HG03520 (cell line): Measurements from ENCODE around the gene ADAMTSL2.

ENCODE experiments used
- ATAC-seq: cut with Tn5 transposase; IDR thresholded peaks from one replicate; pipeline ENCODE4 v1.9.1; 2021; ENCODE audit warnings: mild to moderate bottlenecking, moderate library complexity; ENCODE audit not compliant: unreplicated experiment

The ADAMTSL2 gene

DNA sequence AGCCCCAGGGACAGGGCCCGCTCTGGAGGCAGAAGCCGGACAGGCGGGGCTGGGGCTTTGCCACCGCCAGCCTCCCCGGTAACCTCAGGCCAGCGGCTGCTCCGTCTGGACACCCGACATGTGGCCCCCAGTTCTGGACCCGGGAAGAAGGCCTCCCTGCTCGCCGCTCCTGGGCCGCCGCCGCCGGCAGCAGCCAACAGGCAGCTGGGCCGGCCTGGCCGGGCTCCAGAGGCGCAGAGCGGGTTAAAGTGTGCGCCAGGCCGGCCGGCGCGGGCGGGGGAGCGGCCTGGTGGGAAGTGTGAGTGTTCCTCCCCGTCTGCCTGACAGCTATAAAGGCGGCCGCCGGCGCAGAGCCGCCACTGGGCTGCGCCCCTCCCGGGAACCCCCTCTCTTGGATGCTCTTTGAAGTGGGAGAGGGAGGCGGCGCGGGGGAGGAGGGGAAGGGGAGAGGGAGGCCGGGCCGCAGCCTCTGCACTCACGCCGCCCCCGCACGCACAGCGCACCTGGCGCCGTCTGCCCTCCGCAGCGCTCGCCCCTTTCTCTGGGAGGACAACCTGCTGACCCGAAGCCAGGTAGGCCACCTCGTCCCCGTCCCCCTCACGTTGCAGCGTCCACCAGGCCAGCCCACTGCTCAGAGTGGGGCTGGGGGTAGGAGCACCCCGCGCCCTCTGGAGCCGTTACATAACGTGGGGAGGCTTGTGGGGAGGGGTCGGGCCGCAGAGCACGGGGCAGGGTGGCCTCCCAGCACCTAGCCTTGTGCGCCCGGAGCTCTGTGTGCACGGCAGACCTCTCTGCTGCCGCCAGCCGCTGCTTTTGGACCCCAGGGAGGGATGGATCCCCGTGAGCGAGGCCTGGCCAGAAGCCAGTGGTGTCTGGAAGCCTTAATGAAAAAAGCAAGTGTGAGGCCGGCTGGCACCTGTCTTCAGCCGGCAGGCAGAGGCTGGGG is at the start of gene ADAMTSL2:
ADAMTSL2 (plus strand) TSS at position 359 of the 946 bp plus-strand sequence. CDS start 2,009 bp downstream, outside the sequence.
- ATAC-seq: no peak

GRCh38 chr9:133485531-133486260 is 48.8 kb upstream of the ADAMTSL2 start:
- ATAC-seq: no peak

GRCh38 chr9:133487331-133487725 is 47.2 kb upstream of the ADAMTSL2 start:
- ATAC-seq: no peak

- no peak for ATAC-seq
These were observed 45.7 kb upstream of the ADAMTSL2 start for GRCh38 chr9:133488686-133489252.

DNA sequence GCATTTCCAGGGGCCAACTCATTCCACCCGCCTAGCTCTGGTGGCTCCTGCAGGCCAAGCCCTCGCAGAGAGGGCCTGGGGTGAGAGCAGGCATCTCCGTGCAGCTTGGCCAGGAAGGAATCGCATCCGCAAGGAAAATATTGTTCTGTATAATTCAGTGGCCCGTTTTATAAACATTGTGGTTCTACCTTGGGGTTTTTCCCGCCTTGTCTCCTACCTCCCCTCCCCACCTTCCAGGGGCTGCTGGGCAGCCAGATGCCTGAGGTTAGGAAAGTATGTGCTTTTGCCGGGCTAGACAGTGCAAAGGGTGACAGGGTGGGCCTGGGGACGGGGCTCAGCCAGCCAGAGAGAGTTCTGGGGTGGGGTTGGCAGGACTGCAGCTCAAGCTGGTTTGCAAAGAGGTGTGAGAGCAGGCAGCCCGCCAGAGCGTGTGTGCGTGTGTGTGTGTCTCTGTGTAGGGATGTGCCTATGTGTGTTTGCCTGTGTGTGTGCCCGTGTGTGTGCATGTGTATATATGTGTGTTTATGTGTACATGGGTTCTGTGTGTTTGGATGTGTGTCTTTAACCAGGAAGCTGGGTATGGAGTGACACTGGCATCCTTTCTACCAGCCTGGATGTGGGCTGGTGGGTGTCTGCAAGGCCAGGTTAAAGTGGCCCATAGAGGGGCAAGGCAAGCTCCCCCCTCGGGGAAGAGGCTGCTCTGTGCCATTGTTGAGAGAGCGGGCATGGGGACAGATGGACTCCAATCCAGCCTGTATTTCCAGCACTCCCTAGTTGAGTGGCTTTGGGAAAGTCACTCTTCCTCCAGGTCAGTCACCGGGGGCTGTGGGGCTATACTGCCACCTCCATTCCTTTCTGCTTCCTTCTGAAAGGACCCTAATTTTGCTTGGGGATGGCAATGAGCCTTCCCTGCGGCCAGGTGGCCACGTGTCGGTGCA is 45.0 kb upstream of the ADAMTSL2 start:
- no peak for ATAC-seq

GRCh38 chr9:133490201-133490681 is 44.3 kb upstream of the ADAMTSL2 start:
- ATAC-seq: no peak

- no peak for ATAC-seq
These were observed 43.4 kb upstream of the ADAMTSL2 start for GRCh38 chr9:133490865-133491655.

DNA sequence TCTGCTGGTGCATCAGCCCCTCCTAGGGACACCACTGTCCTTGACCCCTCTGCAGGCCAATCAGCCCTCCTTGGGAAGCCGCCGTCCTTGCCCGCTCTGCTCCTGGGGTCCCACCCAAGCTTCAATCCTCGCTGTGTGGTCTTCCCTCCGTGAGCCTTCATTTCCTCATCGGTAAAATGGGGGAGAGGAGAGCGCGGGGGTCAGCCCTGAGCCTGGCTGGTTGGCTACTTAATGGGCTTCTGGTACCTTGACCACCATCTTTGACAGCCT is 42.9 kb upstream of the ADAMTSL2 start:
- no peak for ATAC-seq

DNA sequence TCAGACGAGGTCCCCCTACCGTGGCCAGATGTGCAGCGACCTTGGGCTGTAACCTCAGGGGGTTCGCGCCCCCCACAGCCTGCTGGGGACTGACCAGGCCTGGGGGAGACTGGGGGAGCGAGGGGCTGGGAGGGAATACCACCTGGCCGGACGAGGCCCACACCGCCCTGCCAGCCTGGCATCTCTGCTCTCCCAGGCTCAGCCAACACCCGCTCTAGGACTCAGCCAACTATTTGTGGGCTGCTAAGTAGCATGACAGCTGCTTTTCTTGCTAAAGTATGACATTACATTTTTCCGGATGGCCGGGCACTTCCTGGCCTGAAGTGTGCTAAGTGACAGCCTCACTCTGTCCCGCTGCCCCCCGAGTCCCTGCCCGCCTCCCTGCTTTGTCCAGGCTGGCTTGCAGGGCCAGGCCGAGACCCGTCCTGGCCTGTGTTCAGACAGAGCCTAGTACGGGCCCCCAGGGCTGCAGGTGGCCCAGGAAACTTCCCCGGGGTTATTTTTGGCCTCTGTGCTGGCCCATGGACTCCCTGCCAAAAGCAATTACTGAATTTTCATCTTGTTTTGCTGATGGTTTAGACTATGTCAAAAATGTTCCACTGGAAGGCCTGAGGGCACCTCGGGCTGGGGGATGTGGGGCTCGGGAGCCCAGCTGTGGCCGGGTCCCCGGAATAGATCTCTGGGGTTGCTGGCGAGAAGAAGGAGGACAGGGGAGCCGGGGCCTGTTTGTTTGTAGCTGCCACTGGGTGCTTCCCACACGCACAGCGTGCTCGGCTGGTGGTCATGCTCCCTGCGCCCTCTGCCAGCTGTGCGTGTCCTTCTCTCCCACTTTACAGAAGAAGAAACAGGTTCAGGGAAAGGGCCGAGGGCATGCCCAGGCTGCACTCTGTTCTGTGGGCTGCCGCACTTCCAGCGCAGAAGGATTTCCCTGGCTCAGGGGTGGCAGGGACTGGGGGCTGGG is 42.2 kb upstream of the ADAMTSL2 start:
- no peak for ATAC-seq

DNA sequence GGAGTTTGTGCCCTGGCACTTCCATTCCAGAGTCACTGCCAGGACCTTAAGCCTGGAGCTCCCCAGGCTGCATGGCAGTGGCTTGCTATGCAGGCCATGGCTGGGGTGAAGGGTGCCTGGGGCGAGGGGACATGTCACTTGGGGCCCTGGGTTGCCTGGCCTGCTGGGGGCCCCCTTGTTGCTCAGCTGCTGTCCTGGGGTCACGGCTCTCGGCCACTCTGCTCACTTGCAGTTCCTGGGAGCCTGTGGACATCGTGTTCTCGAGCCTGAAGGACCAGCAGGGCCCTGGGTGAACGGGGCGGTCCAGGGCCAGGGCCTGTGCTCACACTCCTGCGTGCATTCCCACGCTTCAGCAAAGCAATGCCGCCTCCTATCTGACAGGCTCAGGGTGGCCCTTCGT is 41.1 kb upstream of the ADAMTSL2 start:
- no peak for ATAC-seq

DNA sequence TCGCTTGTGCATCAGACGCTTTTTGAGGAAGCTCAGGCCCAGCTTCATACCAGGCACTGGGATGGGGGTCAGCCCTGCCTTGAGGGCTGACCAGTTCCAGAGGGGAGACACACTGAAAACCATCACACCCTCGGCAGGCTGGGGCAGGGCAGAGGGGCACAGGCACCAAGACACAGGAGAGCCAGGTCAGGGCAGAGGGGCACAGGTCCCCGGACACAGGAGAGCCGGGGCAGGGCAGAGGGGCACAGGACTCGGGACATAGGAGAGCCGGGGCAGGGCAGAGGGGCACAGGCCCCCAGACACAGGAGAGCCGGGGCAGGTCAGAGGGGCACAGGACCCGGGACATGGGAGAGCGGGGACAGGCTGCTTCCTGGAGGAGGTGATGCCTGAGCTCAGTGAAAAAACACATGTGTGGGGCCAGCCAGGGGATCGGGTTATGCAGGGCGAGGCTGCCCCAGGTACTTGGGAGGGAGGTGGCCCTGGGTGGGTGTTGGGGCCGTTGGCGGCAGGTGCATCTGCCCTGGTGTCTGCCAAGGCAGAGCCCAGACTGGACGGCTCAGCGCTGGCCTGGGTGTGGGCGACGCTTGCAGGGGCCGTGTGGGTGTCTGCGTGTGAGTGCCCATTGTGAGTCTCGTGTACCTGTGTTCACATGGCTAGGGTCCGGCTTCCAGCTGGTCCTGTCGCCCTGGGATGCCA is 40.5 kb upstream of the ADAMTSL2 start:
- no peak for ATAC-seq

GRCh38 chr9:133494636-133495326 is 39.7 kb upstream of the ADAMTSL2 start:
- no peak for ATAC-seq

DNA sequence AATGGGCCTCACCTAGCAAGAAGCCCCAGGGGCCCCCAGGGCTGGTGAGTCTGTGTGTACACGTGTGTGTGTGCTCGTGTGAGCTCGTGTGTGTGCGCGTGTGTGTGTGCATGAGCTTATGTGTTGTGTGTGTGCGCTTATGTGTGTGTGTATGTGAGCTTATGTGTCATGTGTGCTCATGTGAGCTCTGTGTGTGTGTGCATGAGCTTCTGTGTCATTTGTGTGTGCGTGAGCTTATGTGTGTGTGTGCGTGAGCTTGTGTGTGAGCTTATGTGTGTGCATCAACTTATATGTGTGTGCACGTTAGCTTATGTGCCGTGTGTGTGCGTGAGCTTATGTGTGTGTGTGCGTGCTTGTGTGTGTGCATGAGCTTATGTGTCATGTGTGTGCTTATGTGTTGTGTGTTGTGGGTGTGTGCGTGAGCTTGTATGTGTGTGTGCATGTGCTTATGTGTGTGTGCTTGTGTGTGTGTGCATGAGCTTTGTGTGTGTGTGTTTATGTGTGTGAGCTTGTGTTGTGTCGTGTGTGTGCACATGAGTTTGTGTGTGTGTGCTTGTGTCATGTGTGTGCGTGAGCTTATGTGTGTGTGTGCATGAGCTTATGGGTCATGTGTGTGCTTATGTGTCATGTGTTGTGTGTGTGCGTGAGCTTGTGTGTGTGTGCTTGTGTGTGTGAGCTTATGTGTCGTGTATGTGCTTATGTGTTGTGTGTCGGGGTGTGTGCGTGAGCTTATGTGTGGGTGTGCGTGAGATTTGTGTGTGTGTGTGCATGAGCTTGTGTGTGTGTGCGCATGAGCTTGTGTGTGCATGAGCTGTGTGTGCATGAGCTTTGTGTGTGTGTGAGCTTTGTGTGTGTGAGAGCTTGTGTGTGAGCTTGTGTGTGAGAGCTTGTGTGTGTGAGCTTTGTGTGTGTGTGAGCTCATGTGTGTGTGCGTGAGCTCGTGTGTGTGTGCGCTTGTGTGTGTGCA is 38.9 kb upstream of the ADAMTSL2 start:
- ATAC-seq: no peak

DNA sequence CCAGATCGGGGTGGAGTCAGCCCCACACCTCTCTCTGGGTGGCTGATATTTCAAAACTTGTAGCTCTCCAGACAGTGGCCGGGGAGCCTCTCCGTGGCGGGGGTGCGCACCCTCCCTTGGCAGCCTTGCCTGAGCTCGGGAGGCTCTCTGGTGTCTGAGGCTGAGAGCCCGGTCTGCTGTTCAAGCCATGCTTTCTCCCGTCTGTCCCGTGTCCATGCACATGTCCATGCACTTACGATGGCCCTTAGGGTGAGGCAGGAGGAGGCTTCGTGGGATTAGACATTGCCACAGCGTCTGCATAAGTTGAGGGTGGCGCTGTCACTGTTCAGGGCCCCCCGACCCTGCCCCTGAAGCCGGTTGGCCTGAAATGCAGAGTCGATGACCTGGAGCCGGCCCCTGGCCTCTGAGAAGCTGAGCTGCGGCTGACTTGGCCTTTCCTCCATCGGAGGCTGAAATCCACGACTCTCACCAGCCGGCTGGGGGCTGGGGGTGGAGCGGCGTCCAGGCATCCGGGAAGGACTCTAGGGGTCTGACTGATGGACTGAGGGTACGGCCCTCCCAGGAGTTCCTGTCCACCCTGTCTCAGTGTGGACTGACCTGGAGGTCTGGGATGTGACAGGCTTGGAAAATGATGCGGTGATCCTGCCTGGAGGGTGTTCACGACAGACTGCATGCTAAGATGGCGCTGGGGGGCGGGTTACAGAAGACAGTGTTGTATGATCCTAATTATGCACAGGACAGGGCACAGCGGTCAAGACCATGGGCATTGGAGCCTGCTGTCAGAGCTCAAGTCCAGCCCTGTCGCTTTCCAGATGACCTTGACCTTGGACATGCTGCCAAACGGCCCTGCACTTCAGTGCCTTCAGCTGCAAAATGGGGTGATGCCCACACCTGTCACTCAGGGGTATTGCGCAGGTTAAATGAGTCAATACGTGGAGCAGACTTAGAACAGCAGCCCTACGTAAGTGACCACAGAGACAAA is 37.4 kb upstream of the ADAMTSL2 start:
- ATAC-seq: no peak
